Epithelial cell of esophagus (primary cell): ENCODE results near the gene DGKB.
A peak's percentile ranks its signal among the peaks of the same experiment; 100 is the strongest.

Source experiments
- DNase-seq: peaks from one replicate; pipeline ENCODE4 v3.0.0; 2010; ENCODE audit warnings: low read depth
- H3K4me3 ChIP-seq: 2 replicates; pipeline ENCODE4 v1.5.1; 2011; ENCODE audit warnings: mild to moderate bottlenecking, low read length, control low read depth
- CTCF ChIP-seq: IDR thresholded peaks from 2 replicates; pipeline ENCODE4 v1.5.1; 2011; ENCODE audit warnings: low read depth, mild to moderate bottlenecking, low read length, control low read depth, inconsistent platforms; ENCODE audit not compliant: insufficient read depth; ENCODE audit errors: missing control alignments

DGKB gene

GRCh38 chr7:14691597-14692203 lies 210.9 kb downstream of the DGKB start:
- DNase-seq, result peak; percentile 23
- H3K4me3 ChIP-seq, result no peak overlapping the region
- peak; percentile 87 for TF ChIP-seq CTCF

- H3K4me3 ChIP-seq, result no peak overlapping the region
- no peak for DNase-seq
- TF ChIP-seq CTCF, result no peak
Measured at GRCh38 chr7:14691034-14691433, 211.5 kb downstream of the DGKB start.

GRCh38 chr7:14690486-14690885 lies 212.1 kb downstream of the DGKB start:
- no peak overlapping the region for H3K4me3 ChIP-seq
- DNase-seq, result no peak
- TF ChIP-seq CTCF, result no peak

GRCh38 chr7:14690075-14690474 lies 212.5 kb downstream of the DGKB start:
- H3K4me3 ChIP-seq, result no peak overlapping the region
- TF ChIP-seq CTCF, result no peak
- DNase-seq, result no peak

GRCh38 chr7:14688208-14688607 lies 214.3 kb downstream of the DGKB start:
- TF ChIP-seq CTCF, result no peak
- DNase-seq, result no peak
- H3K4me3 ChIP-seq, result no peak overlapping the region

GRCh38 chr7:14687777-14688176 lies 214.8 kb downstream of the DGKB start:
- DNase-seq, result peak; percentile 36
- no peak for TF ChIP-seq CTCF

GRCh38 chr7:14687241-14687640 lies 215.3 kb downstream of the DGKB start:
- no peak for DNase-seq
- no peak overlapping the region for H3K4me3 ChIP-seq
- TF ChIP-seq CTCF, result no peak

More at GRCh38 chr7:14687777-14688176, 214.8 kb downstream of the DGKB start:
- H3K4me3 ChIP-seq, result no peak overlapping the region
